Left ventricle myocardium superior (tissue), 1 donor: ENCODE results near the gene M1AP. TPM values are rescaled to one million over a fixed set of nuclear protein-coding genes. Genes with fewer than 3 reads are reported as not detected.

ENCODE experiments used
- ATAC-seq: fragments of 200-7000 bp; cut with Tn5 transposase; one replicate; pipeline ENCODE4 v1.9.1; 2020; ENCODE audit warnings: mild to moderate bottlenecking, moderate library complexity
- DNase-seq: peaks from one replicate; pipeline ENCODE4 v3.0.0-alpha.2; 2020
- intact Hi-C: fragments of 100-400 bp; cut with micrococcal nuclease; formaldehyde crosslinking; loops from one replicate; pipeline ENCODE4 v1.11.0; 2022
- long read RNA-seq: library from polyadenylated mRNA; unstranded; transcript quantifications from one replicate; pipeline ENCODE4 v2.0.0, GENCODE V29; 2021
- total RNA-seq: library from RNA; stranded (reverse); fragmentation: NEBNext Ultra II Directional; extraction: Animal tissue kit (Norgen Biotek cat#: 25700); gene quantifications from one replicate; pipeline ENCODE4 v1.2.1, GENCODE V29; 2021
- donor health status: DM: no; HTN: yes; CAD: no; lungs with severe emphysema.

M1AP gene
- not detected for total RNA-seq
- long read RNA-seq, result 0 reads

GRCh38 chr2:74648009-74648443 lies at the start of gene M1AP:
TSS of gene M1AP (minus strand) at chr2:74648330. CDS start at chr2:74640275, 8,055 bp downstream.
- peak; percentile 41 for ATAC-seq
- intact Hi-C loops, result no loop called here
- no peak for DNase-seq

GRCh38 chr2:74696829-74697228 lies 48.7 kb upstream of the M1AP start:
- ATAC-seq (no peak), DNase-seq (no peak)
- intact Hi-C loops, result no loop called here

GRCh38 chr2:74695663-74696062 lies 47.5 kb upstream of the M1AP start:
- ATAC-seq (no peak), DNase-seq (no peak)
- intact Hi-C loops, result no loop called here

GRCh38 chr2:74694281-74694680 lies 46.2 kb upstream of the M1AP start:
- no peak for ATAC-seq
- intact Hi-C loops, result no loop called here
- DNase-seq, result no peak

GRCh38 chr2:74693668-74694067 lies 45.5 kb upstream of the M1AP start:
- intact Hi-C loops, result no loop called here
- no peak for ATAC-seq
- no peak for DNase-seq

- intact Hi-C loops, result no loop called here
- DNase-seq (no peak), ATAC-seq (no peak)
Measured at GRCh38 chr2:74693213-74693612, 45.1 kb upstream of the M1AP start.

GRCh38 chr2:74691929-74692328 lies 43.8 kb upstream of the M1AP start:
- no peak for ATAC-seq
- no peak for DNase-seq
- intact Hi-C loops, result no loop called here

- no peak for DNase-seq
- ATAC-seq, result peak; percentile 65
- intact Hi-C loops, result no loop called here
Measured at GRCh38 chr2:74690571-74690970, 42.4 kb upstream of the M1AP start.

- intact Hi-C loops, result no loop called here
- no peak for ATAC-seq
- DNase-seq, result no peak
Measured at GRCh38 chr2:74689671-74690070, 41.5 kb upstream of the M1AP start.

- DNase-seq (no peak), ATAC-seq (no peak)
- intact Hi-C loops, result no loop called here
Measured at GRCh38 chr2:74688881-74689280, 40.8 kb upstream of the M1AP start.

GRCh38 chr2:74685408-74685807 lies 37.3 kb upstream of the M1AP start:
- ATAC-seq, result no peak
- intact Hi-C loops, result no loop called here
- DNase-seq, result no peak

GRCh38 chr2:74682501-74682900 lies 34.4 kb upstream of the M1AP start:
- intact Hi-C loops, result no loop called here
- DNase-seq (no peak), ATAC-seq (no peak)

- DNase-seq (no peak), ATAC-seq (no peak)
- intact Hi-C loops, result no loop called here
Measured at GRCh38 chr2:74679615-74680014, 31.5 kb upstream of the M1AP start.

GRCh38 chr2:74676331-74676730 lies 28.2 kb upstream of the M1AP start:
- intact Hi-C loops, result no loop called here
- ATAC-seq, result no peak

GRCh38 chr2:74675090-74675489 lies 27.0 kb upstream of the M1AP start:
- DNase-seq, result no peak
- no peak for ATAC-seq
- intact Hi-C loops, result no loop called here

More at GRCh38 chr2:74676331-74676730, 28.2 kb upstream of the M1AP start:
- no peak for DNase-seq

- intact Hi-C loops, result no loop called here
- ATAC-seq, result no peak
- DNase-seq, result no peak
Measured at GRCh38 chr2:74673826-74674528, 25.8 kb upstream of the M1AP start.

GRCh38 chr2:74671479-74671878 lies 23.3 kb upstream of the M1AP start:
- intact Hi-C loops, result no loop called here
- ATAC-seq (no peak), DNase-seq (no peak)

GRCh38 chr2:74670263-74670662 lies 22.1 kb upstream of the M1AP start:
- ATAC-seq (no peak), DNase-seq (no peak)
- intact Hi-C loops, result no loop called here

GRCh38 chr2:74668087-74668486 lies 20.0 kb upstream of the M1AP start:
- no peak for ATAC-seq
- DNase-seq, result no peak
- intact Hi-C loops, result no loop called here

- ATAC-seq, result no peak
- intact Hi-C loops, result no loop called here
- no peak for DNase-seq
Measured at GRCh38 chr2:74659462-74659861, 11.3 kb upstream of the M1AP start.

GRCh38 chr2:74658516-74658915 lies 10.4 kb upstream of the M1AP start:
- no peak for DNase-seq
- intact Hi-C loops, result no loop called here
- no peak for ATAC-seq

- ATAC-seq (no peak), DNase-seq (no peak)
- intact Hi-C loops, result no loop called here
Measured at GRCh38 chr2:74655579-74655978, 7.4 kb upstream of the M1AP start.
